ENCODE measurements around the gene BMAL1.

BMAL1 gene

GRCh38 chr11:13236626-13237025 lies 41.0 kb upstream of the BMAL1 start:
- DNase-seq (ENCODE audit: low read depth), result no peak
- TF ChIP-seq, protein P1, sequence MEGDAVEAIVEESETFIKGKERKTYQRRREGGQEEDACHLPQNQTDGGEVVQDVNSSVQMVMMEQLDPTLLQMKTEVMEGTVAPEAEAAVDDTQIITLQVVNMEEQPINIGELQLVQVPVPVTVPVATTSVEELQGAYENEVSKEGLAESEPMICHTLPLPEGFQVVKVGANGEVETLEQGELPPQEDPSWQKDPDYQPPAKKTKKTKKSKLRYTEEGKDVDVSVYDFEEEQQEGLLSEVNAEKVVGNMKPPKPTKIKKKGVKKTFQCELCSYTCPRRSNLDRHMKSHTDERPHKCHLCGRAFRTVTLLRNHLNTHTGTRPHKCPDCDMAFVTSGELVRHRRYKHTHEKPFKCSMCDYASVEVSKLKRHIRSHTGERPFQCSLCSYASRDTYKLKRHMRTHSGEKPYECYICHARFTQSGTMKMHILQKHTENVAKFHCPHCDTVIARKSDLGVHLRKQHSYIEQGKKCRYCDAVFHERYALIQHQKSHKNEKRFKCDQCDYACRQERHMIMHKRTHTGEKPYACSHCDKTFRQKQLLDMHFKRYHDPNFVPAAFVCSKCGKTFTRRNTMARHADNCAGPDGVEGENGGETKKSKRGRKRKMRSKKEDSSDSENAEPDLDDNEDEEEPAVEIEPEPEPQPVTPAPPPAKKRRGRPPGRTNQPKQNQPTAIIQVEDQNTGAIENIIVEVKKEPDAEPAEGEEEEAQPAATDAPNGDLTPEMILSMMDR (IDR thresholded peaks at IDR 0.05; ENCODE audit: low read length, missing control alignments), result no peak

DNA sequence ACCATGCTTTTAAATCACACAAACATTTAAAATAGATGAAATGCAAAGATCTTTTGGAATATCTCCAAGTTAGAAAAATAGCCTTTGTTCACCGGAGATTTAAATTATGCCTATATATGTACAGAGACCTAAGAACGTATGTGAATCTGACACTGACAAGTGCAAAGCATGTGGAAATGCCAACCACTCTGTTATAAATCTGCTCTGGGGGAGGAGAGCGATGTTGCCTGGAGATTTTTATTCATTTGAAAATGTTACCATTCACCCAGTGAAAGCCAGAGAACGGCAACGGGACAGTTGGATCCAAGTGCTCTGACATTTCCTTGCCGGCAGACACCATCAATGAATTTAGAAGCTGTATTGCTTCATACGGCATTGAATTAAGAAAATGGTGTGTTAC lies 39.8 kb upstream of the BMAL1 start:
- no peak overlapping the region for H3K4me3 ChIP-seq (replicated peaks; ENCODE audit: low read depth, low read length)
- no peak for DNase-seq (ENCODE audit: low read depth)
- TF ChIP-seq, protein P1 (IDR thresholded peaks at IDR 0.05; ENCODE audit: low read length, missing control alignments), result no peak

More at GRCh38 chr11:13236626-13237025, 41.0 kb upstream of the BMAL1 start:
- H3K4me3 ChIP-seq (replicated peaks; ENCODE audit: low read depth, low read length), result no peak overlapping the region

DNA sequence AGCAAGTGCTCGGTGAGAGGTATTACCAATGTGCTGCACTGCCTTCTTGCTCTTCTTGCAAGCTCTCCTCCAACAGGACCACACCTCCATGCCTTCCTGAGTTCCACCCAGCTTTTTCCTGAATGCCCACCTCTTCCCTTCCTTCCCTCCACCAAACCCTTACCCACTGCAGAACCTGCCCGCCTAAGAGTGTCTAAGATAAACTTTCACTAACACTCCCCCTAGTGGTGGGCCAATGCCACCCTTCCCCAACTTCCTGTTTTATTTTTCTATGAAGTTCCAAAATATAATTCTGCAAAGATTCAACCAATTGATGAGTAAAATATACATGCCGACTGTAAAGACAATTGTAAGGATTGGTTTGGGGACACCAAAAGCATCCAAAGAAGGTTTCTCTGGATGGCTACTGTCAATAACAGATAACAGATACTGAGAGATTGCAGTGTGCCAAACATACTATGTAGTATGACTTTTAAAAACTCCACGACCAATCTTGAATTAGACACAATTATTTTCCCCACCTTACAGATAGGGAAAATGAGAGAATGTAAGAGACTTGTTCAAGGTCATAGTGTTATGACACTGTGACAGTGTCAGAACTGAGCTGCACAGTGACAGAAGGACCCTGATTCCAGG lies 38.6 kb upstream of the BMAL1 start:
- TF ChIP-seq, protein P1 (IDR thresholded peaks at IDR 0.05; ENCODE audit: low read length, missing control alignments), result peak; percentile 89
- no peak overlapping the region for H3K4me3 ChIP-seq (replicated peaks; ENCODE audit: low read depth, low read length)
- DNase-seq (ENCODE audit: low read depth), result peak; percentile 65

- no peak overlapping the region for H3K4me3 ChIP-seq (replicated peaks; ENCODE audit: low read depth, low read length)
- TF ChIP-seq, protein P1 (IDR thresholded peaks at IDR 0.05; ENCODE audit: low read length, missing control alignments), result no peak
- DNase-seq (ENCODE audit: low read depth), result no peak
These were observed 35.0 kb upstream of the BMAL1 start for GRCh38 chr11:13242564-13242963.

GRCh38 chr11:13247606-13248296 lies 29.8 kb upstream of the BMAL1 start:
- H3K4me3 ChIP-seq (replicated peaks; ENCODE audit: low read depth, low read length), result no peak overlapping the region
- TF ChIP-seq, protein P1 (IDR thresholded peaks at IDR 0.05; ENCODE audit: low read length, missing control alignments), result no peak
- no peak for DNase-seq (ENCODE audit: low read depth)

GRCh38 chr11:13249177-13249576 lies 28.4 kb upstream of the BMAL1 start:
- TF ChIP-seq, protein P1 (IDR thresholded peaks at IDR 0.05; ENCODE audit: low read length, missing control alignments), result no peak
- no peak overlapping the region for H3K4me3 ChIP-seq (replicated peaks; ENCODE audit: low read depth, low read length)
- DNase-seq (ENCODE audit: low read depth), result no peak
